ENCODE measurements around the gene SHISA7.

SHISA7 gene

DNA sequence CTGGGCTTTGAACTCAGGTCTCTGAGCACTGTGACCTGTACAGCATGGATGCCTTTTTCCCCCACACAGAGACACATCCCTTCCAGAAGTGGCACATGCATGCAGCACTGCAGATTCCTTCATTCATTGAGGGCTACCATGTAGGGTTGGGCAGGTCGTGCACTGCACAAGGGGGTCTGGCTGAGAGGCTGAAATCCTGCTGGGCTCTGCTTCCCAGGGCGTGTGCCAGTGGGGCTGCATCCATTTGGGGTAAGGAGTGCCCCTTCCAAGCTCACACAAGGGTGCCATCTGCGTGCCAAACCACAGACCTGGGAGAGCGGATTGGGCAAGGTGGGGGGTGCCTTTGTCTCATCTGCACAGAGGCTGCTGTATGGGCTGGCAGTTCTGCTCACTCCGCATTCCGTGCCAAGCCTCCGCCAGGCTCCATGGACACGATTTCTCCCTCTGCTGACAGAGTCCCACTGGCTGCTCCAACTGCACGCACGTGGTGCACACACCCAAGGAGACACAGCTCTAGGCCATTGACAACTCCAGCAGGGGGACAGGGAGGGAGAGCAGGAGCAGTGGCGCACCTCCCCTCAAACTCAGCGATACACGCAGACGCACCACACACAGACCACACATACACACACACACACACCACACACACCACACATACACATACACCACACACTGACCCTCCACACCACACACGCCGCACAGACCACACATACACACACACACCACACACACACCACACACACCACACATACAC lies 4.5 kb upstream of the SHISA7 start:
- ATAC-seq = peak; percentile 61
- TF ChIP-seq ZFP3 (CRISPR knock-in tag; IDR thresholded peaks at IDR 0.05) = no peak
- TF ChIP-seq, protein P1, sequence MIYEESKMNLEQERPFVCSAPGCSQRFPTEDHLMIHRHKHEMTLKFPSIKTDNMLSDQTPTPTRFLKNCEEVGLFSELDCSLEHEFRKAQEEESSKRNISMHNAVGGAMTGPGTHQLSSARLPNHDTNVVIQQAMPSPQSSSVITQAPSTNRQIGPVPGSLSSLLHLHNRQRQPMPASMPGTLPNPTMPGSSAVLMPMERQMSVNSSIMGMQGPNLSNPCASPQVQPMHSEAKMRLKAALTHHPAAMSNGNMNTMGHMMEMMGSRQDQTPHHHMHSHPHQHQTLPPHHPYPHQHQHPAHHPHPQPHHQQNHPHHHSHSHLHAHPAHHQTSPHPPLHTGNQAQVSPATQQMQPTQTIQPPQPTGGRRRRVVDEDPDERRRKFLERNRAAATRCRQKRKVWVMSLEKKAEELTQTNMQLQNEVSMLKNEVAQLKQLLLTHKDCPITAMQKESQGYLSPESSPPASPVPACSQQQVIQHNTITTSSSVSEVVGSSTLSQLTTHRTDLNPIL (CRISPR knock-in tag; IDR thresholded peaks at IDR 0.05; ENCODE audit: low read depth) = no peak
- TF ChIP-seq CSDC2 (CRISPR knock-in tag; IDR thresholded peaks at IDR 0.05) = no peak
- TF ChIP-seq ZNF565 (CRISPR knock-in tag; conservative IDR thresholded peaks at IDR 0.05; ENCODE audit: low read depth) = no peak
- TF ChIP-seq RARB (CRISPR knock-in tag; IDR thresholded peaks at IDR 0.05) = no peak

DNA sequence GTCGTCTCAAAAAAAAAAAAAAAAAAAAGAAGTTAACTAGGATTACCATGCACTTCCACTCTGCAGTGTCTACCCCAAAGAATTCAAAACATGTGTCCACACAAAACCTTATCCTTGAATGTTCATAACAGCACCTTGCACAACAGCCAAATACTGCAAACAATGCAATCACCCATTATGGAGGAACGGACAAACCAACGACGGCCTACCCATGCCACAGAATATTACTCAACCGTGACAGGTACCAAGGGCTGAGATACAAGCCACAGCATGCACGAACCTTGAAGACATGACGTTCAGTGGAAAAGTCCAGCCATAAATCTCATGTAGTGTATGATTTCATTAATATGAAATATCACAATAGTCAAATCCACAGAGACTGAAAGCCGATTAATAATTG lies 3.0 kb upstream of the SHISA7 start:
- ATAC-seq = no peak
- TF ChIP-seq ISL1 (CRISPR knock-in tag; IDR thresholded peaks at IDR 0.05) = no peak
- no peak for TF ChIP-seq ZC3H10 (CRISPR knock-in tag; IDR thresholded peaks at IDR 0.05)
- no peak for TF ChIP-seq ZFP30 (CRISPR knock-in tag; IDR thresholded peaks at IDR 0.05)
- TF ChIP-seq OSR1 (CRISPR knock-in tag; IDR thresholded peaks at IDR 0.05) = no peak
- TF ChIP-seq, protein P2, sequence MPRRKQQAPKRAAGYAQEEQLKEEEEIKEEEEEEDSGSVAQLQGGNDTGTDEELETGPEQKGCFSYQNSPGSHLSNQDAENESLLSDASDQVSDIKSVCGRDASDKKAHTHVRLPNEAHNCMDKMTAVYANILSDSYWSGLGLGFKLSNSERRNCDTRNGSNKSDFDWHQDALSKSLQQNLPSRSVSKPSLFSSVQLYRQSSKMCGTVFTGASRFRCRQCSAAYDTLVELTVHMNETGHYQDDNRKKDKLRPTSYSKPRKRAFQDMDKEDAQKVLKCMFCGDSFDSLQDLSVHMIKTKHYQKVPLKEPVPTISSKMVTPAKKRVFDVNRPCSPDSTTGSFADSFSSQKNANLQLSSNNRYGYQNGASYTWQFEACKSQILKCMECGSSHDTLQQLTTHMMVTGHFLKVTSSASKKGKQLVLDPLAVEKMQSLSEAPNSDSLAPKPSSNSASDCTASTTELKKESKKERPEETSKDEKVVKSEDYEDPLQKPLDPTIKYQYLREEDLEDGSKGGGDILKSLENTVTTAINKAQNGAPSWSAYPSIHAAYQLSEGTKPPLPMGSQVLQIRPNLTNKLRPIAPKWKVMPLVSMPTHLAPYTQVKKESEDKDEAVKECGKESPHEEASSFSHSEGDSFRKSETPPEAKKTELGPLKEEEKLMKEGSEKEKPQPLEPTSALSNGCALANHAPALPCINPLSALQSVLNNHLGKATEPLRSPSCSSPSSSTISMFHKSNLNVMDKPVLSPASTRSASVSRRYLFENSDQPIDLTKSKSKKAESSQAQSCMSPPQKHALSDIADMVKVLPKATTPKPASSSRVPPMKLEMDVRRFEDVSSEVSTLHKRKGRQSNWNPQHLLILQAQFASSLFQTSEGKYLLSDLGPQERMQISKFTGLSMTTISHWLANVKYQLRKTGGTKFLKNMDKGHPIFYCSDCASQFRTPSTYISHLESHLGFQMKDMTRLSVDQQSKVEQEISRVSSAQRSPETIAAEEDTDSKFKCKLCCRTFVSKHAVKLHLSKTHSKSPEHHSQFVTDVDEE (CRISPR knock-in tag; IDR thresholded peaks at IDR 0.05) = no peak
- TF ChIP-seq SNAI2 (CRISPR knock-in tag; IDR thresholded peaks at IDR 0.05) = no peak
- TF ChIP-seq ZNF70 (CRISPR knock-in tag; IDR thresholded peaks at IDR 0.05) = no peak
- TF ChIP-seq ESRRG (CRISPR knock-in tag; IDR thresholded peaks at IDR 0.05) = no peak
- TF ChIP-seq BACH2 (CRISPR knock-in tag; IDR thresholded peaks at IDR 0.05; ENCODE audit: borderline replicate concordance) = no peak
- no peak for TF ChIP-seq ZNF565 (CRISPR knock-in tag; conservative IDR thresholded peaks at IDR 0.05; ENCODE audit: low read depth)
- no peak for TF ChIP-seq RARB (CRISPR knock-in tag; IDR thresholded peaks at IDR 0.05)
- TF ChIP-seq, protein P3, sequence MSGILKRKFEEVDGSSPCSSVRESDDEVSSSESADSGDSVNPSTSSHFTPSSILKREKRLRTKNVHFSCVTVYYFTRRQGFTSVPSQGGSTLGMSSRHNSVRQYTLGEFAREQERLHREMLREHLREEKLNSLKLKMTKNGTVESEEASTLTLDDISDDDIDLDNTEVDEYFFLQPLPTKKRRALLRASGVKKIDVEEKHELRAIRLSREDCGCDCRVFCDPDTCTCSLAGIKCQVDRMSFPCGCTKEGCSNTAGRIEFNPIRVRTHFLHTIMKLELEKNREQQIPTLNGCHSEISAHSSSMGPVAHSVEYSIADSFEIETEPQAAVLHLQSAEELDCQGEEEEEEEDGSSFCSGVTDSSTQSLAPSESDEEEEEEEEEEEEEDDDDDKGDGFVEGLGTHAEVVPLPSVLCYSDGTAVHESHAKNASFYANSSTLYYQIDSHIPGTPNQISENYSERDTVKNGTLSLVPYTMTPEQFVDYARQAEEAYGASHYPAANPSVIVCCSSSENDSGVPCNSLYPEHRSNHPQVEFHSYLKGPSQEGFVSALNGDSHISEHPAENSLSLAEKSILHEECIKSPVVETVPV (CRISPR knock-in tag; IDR thresholded peaks at IDR 0.05) = no peak
- TF ChIP-seq, protein P4, sequence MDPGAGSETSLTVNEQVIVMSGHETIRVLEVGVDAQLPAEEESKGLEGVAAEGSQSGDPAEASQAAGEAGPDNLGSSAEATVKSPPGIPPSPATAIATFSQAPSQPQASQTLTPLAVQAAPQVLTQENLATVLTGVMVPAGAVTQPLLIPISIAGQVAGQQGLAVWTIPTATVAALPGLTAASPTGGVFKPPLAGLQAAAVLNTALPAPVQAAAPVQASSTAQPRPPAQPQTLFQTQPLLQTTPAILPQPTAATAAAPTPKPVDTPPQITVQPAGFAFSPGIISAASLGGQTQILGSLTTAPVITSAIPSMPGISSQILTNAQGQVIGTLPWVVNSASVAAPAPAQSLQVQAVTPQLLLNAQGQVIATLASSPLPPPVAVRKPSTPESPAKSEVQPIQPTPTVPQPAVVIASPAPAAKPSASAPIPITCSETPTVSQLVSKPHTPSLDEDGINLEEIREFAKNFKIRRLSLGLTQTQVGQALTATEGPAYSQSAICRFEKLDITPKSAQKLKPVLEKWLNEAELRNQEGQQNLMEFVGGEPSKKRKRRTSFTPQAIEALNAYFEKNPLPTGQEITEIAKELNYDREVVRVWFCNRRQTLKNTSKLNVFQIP (CRISPR knock-in tag; IDR thresholded peaks at IDR 0.05; ENCODE audit: borderline replicate concordance, low read depth) = no peak
- no peak for TF ChIP-seq ZNF8 (CRISPR knock-in tag; IDR thresholded peaks at IDR 0.05)
- TF ChIP-seq CSDC2 (CRISPR knock-in tag; IDR thresholded peaks at IDR 0.05) = no peak

DNA sequence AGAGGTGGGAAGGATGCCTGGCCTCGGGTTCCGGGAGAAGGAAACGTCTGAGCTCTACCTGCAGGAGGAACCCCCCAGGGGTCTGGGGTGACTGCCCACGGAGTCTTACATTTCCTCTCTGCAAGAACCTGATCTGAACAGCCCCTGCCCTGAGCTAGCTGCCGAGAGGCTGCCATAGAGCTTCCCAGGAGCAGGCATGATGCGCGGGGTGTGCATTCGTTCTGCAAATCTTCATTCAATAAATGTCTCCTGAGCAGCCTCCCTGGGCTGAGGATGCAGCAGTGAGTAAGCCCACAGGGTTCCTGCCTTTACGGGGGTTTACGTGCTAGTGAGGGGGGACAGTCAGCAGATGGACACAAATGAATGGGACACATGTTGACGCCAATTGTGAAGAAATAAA lies 1.5 kb upstream of the SHISA7 start:
- no peak for ATAC-seq
- TF ChIP-seq, protein P3 (CRISPR knock-in tag; IDR thresholded peaks at IDR 0.05) = no peak
- no peak for TF ChIP-seq SNAI2 (CRISPR knock-in tag; IDR thresholded peaks at IDR 0.05)

DNA sequence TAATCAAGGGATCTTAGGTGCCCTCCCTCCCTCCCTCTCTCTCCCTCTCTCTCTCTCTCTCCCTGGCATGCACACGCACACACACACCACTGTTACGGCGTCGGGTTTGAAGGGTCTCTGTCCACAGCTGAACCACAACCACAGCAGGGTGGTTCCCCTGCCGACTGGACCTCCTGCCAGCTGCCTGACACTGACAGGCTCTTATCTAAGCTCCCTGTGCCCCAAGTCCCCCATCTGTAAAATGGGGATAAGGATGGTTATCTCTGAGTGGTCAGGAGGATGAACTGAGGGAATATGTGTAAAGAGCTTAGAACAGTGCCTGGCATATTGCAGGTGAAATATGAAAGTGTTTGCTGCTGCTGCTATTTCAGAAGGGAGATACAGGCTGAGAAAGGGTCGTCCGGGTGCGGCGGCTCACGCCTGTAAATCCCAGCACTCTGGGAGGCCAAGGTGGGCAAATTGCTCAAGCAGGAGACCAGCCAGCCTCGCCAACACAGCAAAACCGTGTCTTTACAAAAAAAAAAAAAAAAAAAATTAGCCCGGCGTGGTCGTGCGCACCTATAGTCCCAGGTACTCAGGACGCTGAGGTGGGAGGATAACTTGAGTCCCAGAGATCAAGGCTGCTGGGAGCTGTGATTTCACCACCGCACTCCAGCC lies 852 bp upstream of the SHISA7 start:
- no peak for TF ChIP-seq SNAI2 (CRISPR knock-in tag; IDR thresholded peaks at IDR 0.05)
- ATAC-seq = no peak
